Lower leg skin (tissue), 3 donors: ENCODE measurements around the gene CRY2.

Experiments used
- CTCF ChIP-seq, 3 donors: fragments of 450-650 bp; IDR thresholded peaks; one replicate each; pipeline ENCODE4 v1.5.1; 2016; ENCODE audit warnings: antibody characterized with exemption in 3 of 3, mild to moderate bottlenecking in 3 of 3, moderate library complexity in 2 of 3
- POLR2A ChIP-seq, 2 donors: fragments of 450-650 bp; IDR thresholded peaks; one replicate each; pipeline ENCODE4 v1.6.1; 2016 to 2017; ENCODE audit warnings: antibody characterized with exemption in 2 of 2, mild to moderate bottlenecking in 1 of 2, moderate library complexity in 1 of 2

GRCh38 chr11:45843158-45843924, 3.9 kb upstream of the CRY2 start:
- TF ChIP-seq CTCF (IDR thresholded peaks at IDR 0.05) (peak in 2 of 3 donors; percentile 38 to 82), POLR2A (IDR thresholded peaks at IDR 0.05) (no peak)
